ENCODE data around the gene MTO1. TPM values are rescaled to one million over a fixed set of nuclear protein-coding genes. Genes with fewer than 3 reads are reported as not detected.
A peak's percentile ranks its signal among the peaks of the same experiment; 100 is the strongest.
"Not testable (repeated sequence)": the region's sequence is repeated elsewhere in the genome, so short reads cannot be mapped to it uniquely, and the experiment has no call there.

MTO1 gene
- polyA plus RNA-seq, 6 donors from 2014 or later: 24.3 to 56.5 (median 30.8) TPM

DNA sequence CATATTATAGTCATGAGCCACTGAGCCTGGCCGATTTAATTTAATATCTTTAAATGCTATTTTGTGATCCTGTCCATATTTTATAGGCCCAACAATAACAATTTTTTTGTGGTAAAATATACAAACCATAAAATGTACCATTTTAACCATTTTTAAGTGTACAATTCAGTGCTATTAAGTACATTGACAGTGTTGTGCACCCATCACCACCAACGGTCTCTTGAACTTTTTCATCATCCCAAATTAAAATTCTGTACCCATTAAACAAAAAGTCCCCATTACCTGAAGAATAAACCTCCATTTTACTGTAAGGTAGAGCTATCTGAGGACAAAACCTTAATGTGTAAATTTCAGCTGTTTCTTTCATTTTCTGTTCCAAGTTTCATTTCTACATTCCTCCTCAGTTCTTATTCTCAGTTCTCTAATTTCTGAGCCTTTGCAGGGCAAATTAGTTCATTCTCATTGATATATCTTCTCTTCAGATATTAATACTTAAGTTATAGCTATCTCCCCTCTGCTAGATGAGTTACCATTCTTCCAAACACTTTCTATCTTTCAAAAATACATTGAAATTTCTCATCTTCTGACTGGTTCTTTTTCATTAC, 10.3 kb downstream of the MTO1 start:
- peak; percentile 100 for ATAC-seq (ENCODE audit: low read depth in 2 of 2)
- H3K27ac Mint-ChIP-seq: peak overlapping the region; percentile 74 to 98 (median 82)
- peaks cover 4 to 10% of the 10 kb centered on the region in 2 donors for H3K36me3 Mint-ChIP-seq
- H3K4me3 Mint-ChIP-seq: peak overlapping the region; percentile 57 to 83 (median 68)
- H3K4me1 Mint-ChIP-seq: peaks cover 14 to 25% (median 19%) of the 10 kb centered on the region in 3 donors
- DNase-seq: peak; percentile 68
- no peaks in the 10 kb centered on the region for H3K27me3 Mint-ChIP-seq
- no peaks in the 10 kb centered on the region for H3K9me3 Mint-ChIP-seq

DNA sequence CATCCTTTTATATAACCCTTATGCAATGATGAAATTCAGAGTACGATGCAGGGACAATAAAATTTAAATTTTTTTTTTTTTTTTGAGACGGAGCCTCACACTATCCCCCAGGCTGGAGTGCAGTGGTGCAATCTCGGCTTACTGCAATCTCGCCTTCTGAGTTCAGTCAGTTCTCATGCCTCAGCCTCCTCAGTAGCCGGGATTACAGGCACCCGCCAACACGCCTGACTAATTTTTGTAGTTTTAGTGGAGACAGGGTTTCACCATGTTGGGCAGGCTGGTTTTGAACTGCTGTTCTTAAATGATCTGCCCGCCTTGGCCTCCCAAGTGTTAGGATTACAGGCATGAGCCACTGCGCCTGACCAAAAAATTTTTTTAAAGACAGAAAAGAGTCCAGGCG, 15.2 kb downstream of the MTO1 start:
- Mint-ChIP-seq H3K4me1 (peaks cover 8 to 11% (median 9%) of the 10 kb centered on the region in 3 donors), H3K27me3 (no peaks in the 10 kb centered on the region), H3K9me3 (no peaks in the 10 kb centered on the region), H3K36me3 (peaks cover 8 to 14% of the 10 kb centered on the region in 2 donors), H3K4me3 (no peak overlapping the region), H3K27ac (no peak overlapping the region)
- DNase-seq (no peak), ATAC-seq (ENCODE audit: low read depth in 2 of 2) (no peak)

DNA sequence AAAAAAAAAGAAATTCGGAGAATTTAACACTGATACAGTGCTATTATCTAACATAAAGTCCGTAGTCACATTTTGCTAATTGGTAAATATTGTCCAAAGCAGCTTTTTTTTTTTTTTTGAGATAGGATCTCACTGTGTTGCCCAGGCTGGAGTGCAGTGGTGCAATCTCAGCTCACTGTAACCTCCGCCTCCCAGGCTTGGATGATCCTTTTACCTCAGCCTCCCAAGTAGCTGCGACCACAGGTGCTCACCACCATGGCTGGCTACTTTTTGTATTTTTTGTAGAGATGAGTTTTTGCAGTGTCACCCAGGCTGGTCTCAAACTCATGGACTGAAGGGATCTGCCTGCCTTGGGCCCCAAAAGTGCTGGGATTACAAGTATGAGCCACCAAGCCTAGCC, 15.9 kb downstream of the MTO1 start:
- Mint-ChIP-seq H3K27me3 (no peaks in the 10 kb centered on the region), H3K4me3 (no peak overlapping the region), H3K36me3 (peaks cover 8 to 17% of the 10 kb centered on the region in 2 donors), H3K27ac (no peak overlapping the region), H3K4me1 (peaks cover 3 to 5% (median 4%) of the 10 kb centered on the region in 3 donors), H3K9me3 (no peaks in the 10 kb centered on the region)
- DNase-seq (no peak), ATAC-seq (ENCODE audit: low read depth in 2 of 2) (no peak)

DNA sequence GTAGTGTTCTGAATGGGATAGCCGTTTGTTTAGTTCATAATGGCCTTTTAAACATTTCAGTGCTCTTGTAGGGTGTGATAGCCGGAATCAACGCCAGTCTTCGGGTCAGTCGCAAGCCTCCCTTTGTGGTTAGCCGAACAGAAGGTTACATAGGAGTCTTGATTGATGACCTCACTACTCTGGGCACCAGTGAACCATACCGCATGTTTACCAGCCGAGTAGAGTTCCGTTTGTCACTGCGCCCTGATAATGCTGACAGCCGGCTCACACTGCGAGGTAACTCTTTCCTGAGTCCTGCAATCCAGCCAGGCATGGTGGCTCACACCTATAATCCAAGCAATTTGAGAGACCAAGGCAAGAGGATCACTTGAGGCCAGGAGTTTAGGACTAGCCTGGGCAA, 20.4 kb downstream of the MTO1 start:
- Mint-ChIP-seq H3K4me1 (no peaks in the 10 kb centered on the region), H3K36me3 (peaks cover 8 to 18% of the 10 kb centered on the region in 2 donors), H3K27ac (no peak overlapping the region), H3K9me3 (no peaks in the 10 kb centered on the region), H3K27me3 (no peaks in the 10 kb centered on the region), H3K4me3 (no peak overlapping the region)
- ATAC-seq (ENCODE audit: low read depth in 2 of 2) (no peak), DNase-seq (no peak)

- H3K4me3 Mint-ChIP-seq: no peak overlapping the region
- peaks cover 0 to 2% (median 0%) of the 10 kb centered on the region in 7 donors for H3K9me3 Mint-ChIP-seq
- ATAC-seq (ENCODE audit: low read depth in 2 of 2): no peak
- peak overlapping the region in 1 of 6 donors; percentile 39 for H3K27ac Mint-ChIP-seq
- H3K4me1 Mint-ChIP-seq: peaks cover 0 to 3% (median 0%) of the 10 kb centered on the region in 3 donors
- peaks cover 8 to 24% of the 10 kb centered on the region in 2 donors for H3K36me3 Mint-ChIP-seq
- no peaks in the 10 kb centered on the region for H3K27me3 Mint-ChIP-seq
- DNase-seq: no peak
These were observed 22.9 kb downstream of the MTO1 start for GRCh38 chr6:73484438-73484837.

DNA sequence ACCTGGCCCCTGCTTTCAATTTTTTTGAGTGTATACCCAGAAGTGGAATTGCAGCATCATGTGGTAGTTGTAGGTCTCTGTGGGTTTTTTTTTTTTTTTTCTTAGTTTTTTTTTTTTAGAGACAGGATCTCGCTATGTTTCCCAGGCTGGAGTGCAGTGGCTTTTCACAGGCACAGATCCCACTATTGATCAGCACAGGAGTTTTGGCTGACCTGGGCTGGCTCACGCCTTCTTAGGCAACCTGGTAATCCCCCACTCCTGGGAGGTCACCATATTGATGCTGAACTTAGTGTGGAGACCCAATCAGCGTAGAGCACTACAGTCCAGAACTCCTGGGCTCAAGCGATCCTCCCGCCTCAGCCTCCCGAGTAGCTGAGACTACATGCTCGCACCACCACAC, 25.9 kb downstream of the MTO1 start:
- no peak for ATAC-seq (ENCODE audit: low read depth in 2 of 2)
- Mint-ChIP-seq H3K9me3 (peaks cover 0 to 2% (median 0%) of the 10 kb centered on the region in 7 donors), H3K27ac (peak overlapping the region in 3 of 6 donors; percentile 9 to 62 (median 39)), H3K36me3 (peaks cover 0 to 11% of the 10 kb centered on the region in 2 donors), H3K27me3 (no peaks in the 10 kb centered on the region), H3K4me1 (peaks cover 0 to 5% (median 0%) of the 10 kb centered on the region in 3 donors), H3K4me3 (peak overlapping the region in 1 of 8 donors; percentile 47)
- DNase-seq: no peak

GRCh38 chr6:73491377-73491776, 29.8 kb downstream of the MTO1 start:
- Mint-ChIP-seq H3K4me1 (peaks cover 0 to 5% (median 0%) of the 10 kb centered on the region in 3 donors), H3K4me3 (no peak overlapping the region), H3K27me3 (no peaks in the 10 kb centered on the region), H3K27ac (no peak overlapping the region), H3K9me3 (peaks cover 0 to 2% (median 0%) of the 10 kb centered on the region in 7 donors), H3K36me3 (peaks cover 0 to 5% of the 10 kb centered on the region in 2 donors)
- ATAC-seq (ENCODE audit: low read depth in 2 of 2) (no peak), DNase-seq (no peak)

- H3K27me3 Mint-ChIP-seq: no peaks in the 10 kb centered on the region
- ATAC-seq (ENCODE audit: low read depth in 2 of 2) (no peak), DNase-seq (no peak)
- H3K36me3 Mint-ChIP-seq: peaks cover 0 to 7% of the 10 kb centered on the region in 2 donors
- H3K4me1 Mint-ChIP-seq: no peaks in the 10 kb centered on the region
- peak overlapping the region in 2 of 6 donors; percentile 16 to 42 for H3K27ac Mint-ChIP-seq
- no peaks in the 10 kb centered on the region for H3K9me3 Mint-ChIP-seq
- no peak overlapping the region for H3K4me3 Mint-ChIP-seq
These were observed 36.4 kb downstream of the MTO1 start for GRCh38 chr6:73497915-73498314.

DNA sequence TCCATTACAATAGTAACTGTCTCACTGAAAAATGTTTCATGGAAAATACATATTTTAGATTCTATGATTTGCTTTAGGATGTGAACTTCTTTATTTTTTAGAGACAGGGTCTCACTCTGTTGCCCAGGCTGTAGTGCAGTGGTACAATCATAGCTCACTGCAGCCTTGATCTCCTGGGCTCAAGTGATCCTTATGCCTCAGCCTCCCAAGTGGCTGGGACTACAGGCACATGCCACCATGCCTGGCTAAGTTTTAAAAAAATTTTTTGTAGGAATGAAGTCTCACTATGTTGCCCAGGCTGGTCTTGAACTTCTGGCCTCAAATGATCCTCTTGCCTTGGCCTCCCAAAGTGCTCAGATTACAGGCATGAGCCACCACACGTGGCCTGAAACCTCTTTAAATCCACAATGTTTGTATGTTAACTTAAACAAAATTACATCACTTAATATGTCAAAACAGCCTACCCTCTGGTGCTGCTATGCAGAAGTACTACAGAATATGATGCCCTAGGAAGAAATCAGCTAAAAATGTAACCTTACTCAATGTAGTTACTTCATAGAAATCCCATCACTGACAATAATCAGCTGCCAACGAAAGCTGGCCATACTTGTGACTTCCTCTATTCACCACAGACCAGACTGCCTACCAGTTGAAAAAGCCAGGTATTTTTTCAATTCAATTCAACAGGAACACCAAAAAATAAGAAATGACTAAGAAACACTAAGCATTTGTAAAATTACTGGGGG, 41.7 kb downstream of the MTO1 start:
- Mint-ChIP-seq H3K4me3 (no peak overlapping the region), H3K27ac (peak overlapping the region in 4 of 6 donors; percentile 11 to 94 (median 28)), H3K4me1 (peaks cover 0 to 6% (median 0%) of the 10 kb centered on the region in 3 donors), H3K9me3 (no peaks in the 10 kb centered on the region), H3K36me3 (peaks cover 0 to 8% of the 10 kb centered on the region in 2 donors), H3K27me3 (no peaks in the 10 kb centered on the region)
- no peak for ATAC-seq (ENCODE audit: low read depth in 2 of 2)
- no peak for DNase-seq

DNA sequence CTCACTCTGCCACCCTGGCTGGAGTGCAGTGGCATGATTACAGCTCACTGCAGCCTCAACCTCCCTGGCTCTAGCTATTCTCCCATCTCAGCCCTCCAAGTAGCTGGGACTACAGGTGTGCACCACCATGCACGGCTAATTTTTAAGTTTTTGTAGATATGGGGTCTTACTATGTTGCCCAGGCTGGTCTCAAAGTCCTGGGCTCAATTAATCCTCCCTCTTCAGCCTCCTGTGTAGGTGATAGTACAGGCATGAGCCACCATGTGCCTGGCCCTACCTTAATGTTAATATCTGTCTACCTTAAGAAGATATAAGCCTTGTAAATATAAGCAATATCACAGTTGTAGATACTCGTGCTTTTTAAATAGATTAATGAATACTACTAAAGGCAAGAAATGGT, 42.6 kb downstream of the MTO1 start:
- DNase-seq: no peak
- ATAC-seq (ENCODE audit: low read depth in 2 of 2): no peak
- no peaks in the 10 kb centered on the region for H3K27me3 Mint-ChIP-seq
- no peaks in the 10 kb centered on the region for H3K9me3 Mint-ChIP-seq
- peaks cover 0 to 6% (median 0%) of the 10 kb centered on the region in 3 donors for H3K4me1 Mint-ChIP-seq
- peak overlapping the region in 4 of 6 donors; percentile 38 to 94 (median 46) for H3K27ac Mint-ChIP-seq
- no peak overlapping the region for H3K4me3 Mint-ChIP-seq
- peaks cover 0 to 8% of the 10 kb centered on the region in 2 donors for H3K36me3 Mint-ChIP-seq

GRCh38 chr6:73505142-73505541, 43.6 kb downstream of the MTO1 start:
- Mint-ChIP-seq H3K4me1 (peaks cover 0 to 10% (median 3%) of the 10 kb centered on the region in 3 donors), H3K27me3 (no peaks in the 10 kb centered on the region), H3K4me3 (no peak overlapping the region), H3K36me3 (peaks cover 0 to 8% of the 10 kb centered on the region in 2 donors), H3K27ac (no peak overlapping the region), H3K9me3 (no peaks in the 10 kb centered on the region)
- DNase-seq (no peak), ATAC-seq (ENCODE audit: low read depth in 2 of 2) (no peak)

GRCh38 chr6:73505705-73506104, 44.2 kb downstream of the MTO1 start:
- not testable (repeated sequence) for ATAC-seq (ENCODE audit: low read depth in 2 of 2); H3K4me3 Mint-ChIP-seq; H3K27ac Mint-ChIP-seq; H3K27me3 Mint-ChIP-seq; H3K9me3 Mint-ChIP-seq; DNase-seq; H3K36me3 Mint-ChIP-seq
- peaks cover 0 to 11% (median 7%) of the 10 kb centered on the region in 3 donors for H3K4me1 Mint-ChIP-seq

GRCh38 chr6:73506246-73506645, 44.7 kb downstream of the MTO1 start:
- Mint-ChIP-seq H3K36me3 (peaks cover 0 to 8% of the 10 kb centered on the region in 2 donors), H3K4me1 (peaks cover 0 to 13% (median 12%) of the 10 kb centered on the region in 3 donors), H3K27me3 (no peaks in the 10 kb centered on the region), H3K27ac (no peak overlapping the region), H3K9me3 (no peaks in the 10 kb centered on the region), H3K4me3 (no peak overlapping the region)
- ATAC-seq (ENCODE audit: low read depth in 2 of 2) (no peak), DNase-seq (no peak)

- peaks cover 0 to 6% of the 10 kb centered on the region in 2 donors for H3K36me3 Mint-ChIP-seq
- H3K4me3 Mint-ChIP-seq: no peak overlapping the region
- H3K4me1 Mint-ChIP-seq: peaks cover 0 to 23% (median 19%) of the 10 kb centered on the region in 3 donors
- no peak for DNase-seq
- no peak for ATAC-seq (ENCODE audit: low read depth in 2 of 2)
- no peak overlapping the region for H3K27ac Mint-ChIP-seq
- H3K9me3 Mint-ChIP-seq: no peaks in the 10 kb centered on the region
- no peaks in the 10 kb centered on the region for H3K27me3 Mint-ChIP-seq
These were observed 47.2 kb downstream of the MTO1 start for GRCh38 chr6:73508776-73509175.
